Stimulated activated CD8-positive, alpha-beta memory T cell treated with anti-CD3 and anti-CD28 coated beads, Interleukin-15, amount 100 ng/mL, for 4 hours (primary cell): Measurements from ENCODE around the gene ARMS2.

Source experiments
- DNase-seq, 2 donors: peaks; one replicate each; pipeline ENCODE4 v3.0.0-alpha.2; 2020; ENCODE audit warnings: low read depth in 2 of 2

Gene ARMS2

DNA sequence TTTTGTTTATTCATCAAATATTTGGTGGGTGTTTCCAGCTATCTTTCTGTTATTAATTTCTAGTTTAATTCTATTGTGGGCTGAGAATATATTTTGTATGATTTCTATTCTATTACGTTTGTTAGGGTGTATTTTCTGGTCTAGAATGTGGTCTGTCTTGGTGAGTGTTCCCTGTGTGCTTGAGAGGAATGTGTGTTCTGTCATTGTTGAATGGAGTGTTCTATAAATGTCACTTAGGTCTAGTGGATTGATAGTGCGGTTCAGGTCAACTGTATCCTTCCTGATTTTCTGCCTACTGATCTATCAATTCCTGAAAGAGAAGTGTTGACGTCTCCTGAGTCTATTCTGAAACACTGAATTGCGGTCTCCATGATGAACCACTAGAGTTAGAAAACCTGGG, 15.4 kb downstream of the ARMS2 start:
- no peak for DNase-seq

DNA sequence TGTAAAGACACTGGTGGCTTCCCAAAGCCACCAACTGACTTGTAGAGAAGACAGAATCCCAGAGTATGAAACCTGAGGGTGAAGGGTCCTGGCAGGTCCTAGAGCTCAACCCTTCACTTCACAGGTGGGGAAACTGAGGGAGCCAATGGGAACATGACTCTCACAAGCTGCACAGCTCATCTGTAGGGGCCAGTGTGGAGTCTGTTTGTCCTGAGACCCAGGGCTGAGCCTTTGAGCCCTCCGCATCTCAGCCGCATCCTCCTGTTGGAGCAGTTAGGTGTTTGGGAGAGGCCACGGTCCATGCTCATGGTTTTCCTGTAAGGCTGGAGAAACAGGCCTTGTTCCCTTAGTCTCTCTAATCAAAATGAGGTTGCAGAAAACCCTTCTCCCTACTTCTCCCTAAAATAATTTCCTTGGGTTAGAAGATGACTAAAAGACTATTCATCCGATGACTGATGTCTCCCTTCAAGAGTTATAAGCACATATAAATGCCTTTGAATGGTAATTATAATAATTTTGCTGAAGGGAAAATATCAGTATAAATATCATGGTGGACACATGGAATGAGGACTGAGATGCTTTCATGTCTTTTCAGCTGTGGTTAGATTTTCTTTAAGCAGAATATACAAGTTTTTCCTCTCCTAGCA, 17.2 kb downstream of the ARMS2 start:
- no peak for DNase-seq

DNA sequence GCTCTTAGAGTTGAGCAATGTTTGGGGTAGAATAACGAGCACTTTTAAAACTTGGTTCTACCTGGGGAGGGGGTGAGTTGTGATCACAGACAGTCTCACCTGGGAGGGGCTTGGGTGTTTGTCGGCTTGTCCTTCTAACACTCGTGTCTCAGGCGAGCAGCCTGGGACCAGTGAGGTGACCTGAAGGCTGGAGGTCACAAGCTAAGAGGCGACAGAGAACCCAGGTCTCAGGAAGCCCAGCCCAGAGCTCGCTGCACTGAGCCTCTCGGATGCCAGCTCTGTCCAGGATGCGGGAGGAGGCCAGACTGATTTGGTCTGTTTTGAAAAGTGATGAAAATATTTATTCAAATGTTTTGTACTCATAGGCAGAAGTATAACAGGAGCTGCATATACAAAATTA, 18.7 kb downstream of the ARMS2 start:
- DNase-seq: no peak

DNA sequence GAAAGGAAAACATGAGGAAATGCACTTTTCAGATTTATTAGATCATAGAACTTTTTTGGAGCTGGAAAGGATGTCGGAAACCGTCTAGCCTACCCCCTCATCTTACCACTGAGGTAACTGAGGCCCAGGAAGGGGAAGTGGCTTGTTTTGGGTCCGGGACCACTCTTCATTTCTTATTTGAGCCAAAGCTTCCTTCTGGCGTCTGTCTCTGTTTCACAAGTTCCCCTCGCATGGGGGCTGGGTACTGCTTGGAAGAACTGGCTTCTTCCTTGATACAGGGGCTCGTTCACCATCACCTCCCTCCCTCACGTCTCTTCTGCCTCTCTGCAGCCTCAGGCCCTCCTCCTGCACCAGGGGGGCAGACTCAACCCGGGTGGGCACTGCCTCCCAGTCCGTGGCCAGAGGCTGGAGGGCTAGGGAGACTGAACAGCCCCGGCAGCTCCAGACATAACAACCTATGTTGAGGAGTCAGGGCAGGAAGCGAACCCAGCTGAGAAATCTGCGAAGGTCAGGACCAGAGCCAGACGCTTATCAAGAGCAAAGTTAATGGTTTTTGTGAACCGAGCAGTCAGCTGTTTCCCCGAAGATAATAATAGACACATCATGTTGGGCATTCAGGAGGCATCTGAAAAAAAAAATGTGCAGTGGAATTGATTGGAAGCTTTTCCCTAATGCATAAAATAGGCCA, 19.8 kb downstream of the ARMS2 start:
- no peak for DNase-seq

DNA sequence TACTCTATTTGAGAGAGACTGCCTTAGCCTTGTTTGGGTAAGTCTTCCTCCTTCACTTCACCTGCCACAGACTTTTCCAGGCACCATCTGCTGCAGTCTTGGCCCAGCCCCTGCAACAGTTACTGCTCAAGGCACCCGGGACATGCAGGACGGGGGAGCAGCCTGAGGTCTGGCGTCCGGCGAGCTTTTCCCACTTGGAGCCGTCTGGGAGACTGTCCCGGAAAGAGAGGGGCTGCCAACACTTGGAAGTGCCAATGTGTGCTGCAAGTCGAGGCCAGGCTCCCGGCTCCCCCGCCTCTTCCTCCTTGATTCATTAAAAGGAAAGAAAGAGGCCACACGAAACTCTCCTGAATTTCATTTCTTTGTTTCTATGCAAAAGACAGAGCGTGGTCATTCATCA, 20.6 kb downstream of the ARMS2 start:
- no peak for DNase-seq

DNA sequence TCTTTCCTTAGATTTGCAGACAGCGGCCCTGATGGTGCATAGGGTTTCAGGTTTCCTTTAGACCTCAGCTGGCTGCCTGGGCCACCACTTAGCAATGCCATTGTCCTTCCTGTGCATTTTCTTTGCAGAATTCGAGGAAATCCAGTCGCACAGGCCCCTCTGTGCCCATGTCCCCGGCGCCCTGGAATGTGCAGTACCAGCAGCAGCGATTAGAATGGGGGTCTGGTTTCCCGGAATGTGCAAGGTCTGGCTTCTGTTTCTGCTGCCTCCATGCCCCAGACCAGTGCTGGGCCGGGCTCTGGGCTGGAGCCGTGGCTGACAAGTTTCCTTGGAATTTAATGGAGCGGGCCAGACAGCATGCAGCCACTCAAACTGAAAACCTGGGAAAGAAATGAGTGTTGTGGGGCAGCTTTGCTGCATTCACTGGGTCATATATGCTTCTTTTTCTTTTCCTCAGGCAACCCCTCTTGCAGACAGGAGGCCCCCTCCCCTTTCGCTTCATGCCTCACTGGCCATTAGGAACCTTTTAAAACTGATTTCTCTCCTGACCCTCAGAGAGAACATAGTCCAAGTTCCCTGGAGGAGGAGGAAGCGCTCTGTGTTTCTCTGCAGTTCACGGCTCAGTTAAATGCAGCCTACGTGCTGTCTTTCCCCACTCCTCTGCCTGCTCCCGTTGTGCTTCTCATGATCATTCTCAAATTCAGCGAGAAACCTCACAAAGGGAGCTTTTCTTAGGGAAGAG, 21.3 kb downstream of the ARMS2 start:
- no peak for DNase-seq

DNA sequence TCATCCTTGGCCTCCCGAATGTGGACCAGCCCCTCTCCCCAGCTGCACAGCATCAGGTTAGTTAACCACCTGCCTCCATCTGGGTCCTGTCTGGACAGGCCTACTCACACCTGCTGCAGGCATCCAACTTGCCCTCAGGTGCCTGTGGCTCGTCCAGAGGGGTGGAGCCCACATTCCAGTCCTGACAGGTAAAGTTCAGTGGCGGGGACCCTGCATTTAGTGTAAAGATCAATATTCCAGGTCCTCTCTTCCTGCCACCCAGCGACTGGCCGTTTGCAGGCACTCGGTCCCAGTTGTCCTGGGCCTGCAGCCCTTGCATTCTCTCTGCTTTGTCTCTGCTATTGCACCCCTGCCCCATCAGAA, 21.9 kb downstream of the ARMS2 start:
- DNase-seq: no peak

DNA sequence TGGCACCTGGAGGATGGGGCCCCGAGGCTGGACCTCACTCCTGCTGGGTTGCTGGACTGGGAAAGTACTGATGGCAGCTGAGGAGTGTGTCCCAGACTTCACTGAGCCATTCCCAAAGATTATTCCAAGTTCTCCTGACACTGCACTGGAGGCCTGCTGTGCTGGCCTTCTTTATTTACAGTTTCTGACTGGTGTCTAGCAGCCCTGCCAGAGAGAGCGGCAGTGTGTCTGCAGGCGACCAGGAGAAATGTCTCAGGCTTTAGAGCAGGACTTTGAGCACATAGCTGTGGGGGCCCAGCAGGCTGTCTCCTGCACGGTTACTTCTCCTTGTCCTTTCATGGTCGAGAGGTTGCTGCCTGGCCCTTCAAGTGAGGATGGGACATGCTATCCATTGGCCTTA, 23.0 kb downstream of the ARMS2 start:
- DNase-seq: no peak

DNA sequence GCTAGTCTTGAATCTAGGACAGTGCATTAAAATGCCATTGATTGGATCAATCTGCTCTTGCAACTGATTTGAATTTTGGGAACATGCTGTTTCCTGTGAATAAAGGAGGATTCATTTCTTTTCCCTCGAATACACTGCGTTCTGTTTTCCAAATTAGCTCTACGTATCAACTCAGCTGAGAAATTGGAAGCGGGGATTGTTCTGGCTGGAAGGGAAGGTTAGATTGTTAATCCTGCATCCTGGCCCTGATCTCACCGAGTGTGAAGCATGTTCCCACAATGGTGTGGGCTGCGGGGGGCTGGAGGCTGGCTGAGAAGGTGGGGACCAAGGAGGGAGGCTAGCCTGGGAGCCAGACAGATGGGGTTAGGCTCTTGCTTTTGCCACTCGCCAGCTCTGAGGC, 24.5 kb downstream of the ARMS2 start:
- DNase-seq: no peak

DNA sequence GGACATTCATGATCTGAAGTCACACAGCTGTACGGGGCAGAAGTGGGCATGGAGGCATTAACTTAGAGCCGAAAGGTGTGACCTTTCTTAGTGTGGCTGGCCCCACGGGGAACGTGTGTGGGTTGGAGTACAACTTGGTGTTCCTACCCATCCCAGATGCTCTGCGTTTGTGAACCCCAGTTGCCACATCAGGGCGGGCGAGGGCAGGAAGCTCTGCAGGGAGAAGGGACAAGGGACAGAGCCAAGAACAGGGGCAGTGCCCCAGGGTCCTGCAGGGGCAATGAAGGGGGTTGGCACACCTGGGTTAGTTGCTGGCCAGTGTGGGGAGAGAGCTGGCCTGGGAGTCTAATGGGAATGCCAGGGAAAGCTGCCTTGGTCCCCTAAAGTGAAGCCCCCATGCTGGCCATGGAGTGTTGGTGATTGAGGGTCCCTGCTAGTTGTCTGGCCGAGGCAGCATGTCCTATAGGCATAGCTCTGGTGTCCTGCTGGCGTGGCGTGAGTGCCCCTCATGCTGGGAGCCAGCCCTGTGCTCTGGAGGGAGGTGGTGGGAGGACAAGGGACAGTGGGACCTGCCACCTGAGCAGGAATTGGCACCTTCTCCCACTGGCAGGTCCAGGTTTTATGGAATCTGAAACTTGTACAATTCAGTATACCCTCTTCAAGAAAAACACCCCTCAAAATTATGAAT, 25.8 kb downstream of the ARMS2 start:
- DNase-seq: no peak

DNA sequence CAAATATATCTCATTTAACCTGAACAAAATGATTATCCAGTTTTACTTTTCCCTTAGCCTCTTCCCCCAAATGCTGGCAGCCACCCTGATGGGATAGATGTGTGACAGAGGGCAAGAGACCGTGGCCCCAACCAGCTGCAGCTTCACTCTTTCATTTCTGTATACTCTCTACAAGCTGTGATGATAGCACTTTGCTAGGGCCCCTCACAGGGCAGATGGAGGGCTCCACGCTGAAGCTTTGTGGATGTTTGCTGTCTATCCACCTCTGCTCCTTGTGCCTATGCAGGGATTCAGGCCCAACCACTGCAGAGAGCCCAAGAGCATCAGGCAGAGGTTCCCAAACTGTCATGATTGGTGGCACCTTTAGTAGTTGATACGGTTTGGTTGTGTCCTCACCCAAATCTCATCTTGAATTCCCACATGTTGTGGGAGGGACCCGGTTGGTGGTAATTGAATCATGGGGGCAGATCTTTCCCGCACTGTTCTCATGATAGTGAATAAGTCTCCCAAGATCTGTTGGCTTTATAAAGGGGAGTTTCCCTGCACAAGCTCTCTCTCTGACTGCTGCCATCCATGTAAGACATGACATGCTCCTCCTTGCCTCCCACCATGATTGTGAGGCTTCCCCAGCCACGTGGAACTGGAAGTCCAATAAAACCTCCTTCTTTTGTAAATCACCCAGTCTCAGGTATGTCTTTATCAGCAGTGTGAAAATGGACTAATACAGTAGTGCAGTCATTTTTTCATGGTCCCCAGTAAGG, 27.0 kb downstream of the ARMS2 start:
- no peak for DNase-seq

DNA sequence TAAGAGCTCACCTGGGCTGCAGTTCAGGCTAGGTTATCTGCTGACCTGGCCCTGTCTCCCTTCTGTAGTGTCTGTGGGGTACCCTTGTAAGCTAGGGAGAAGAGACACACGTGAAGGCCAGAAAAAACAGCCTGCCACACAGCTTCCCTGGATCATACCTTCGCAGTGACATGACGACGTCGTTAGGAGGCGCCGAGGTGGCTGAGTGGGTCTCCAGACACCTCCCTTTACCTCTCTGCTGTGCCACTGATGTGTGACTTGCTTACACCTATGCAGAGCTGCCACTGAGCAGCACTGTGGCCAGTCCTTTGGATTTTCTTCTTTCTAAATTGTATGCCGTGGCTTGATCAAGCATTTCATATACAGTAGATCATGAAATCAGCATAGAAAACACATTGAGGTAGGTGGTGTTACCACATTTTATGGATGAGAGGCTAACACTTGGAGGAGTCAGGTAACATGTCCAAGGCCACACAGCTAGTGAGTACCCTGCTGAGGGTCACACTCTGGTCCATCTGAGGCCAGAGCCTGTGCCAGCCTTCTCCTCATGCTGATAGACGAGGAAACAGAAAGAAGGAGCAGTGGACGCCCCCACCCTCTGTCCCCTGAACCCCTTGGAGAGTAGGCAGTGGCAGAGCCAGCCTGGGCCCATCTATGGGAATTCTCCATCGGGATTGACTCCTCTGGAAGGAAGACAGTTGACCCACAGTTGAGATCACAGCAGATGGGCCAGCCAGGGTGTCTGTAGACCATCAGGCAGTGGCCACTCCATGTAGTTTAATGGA, 30.0 kb downstream of the ARMS2 start:
- no peak for DNase-seq

DNA sequence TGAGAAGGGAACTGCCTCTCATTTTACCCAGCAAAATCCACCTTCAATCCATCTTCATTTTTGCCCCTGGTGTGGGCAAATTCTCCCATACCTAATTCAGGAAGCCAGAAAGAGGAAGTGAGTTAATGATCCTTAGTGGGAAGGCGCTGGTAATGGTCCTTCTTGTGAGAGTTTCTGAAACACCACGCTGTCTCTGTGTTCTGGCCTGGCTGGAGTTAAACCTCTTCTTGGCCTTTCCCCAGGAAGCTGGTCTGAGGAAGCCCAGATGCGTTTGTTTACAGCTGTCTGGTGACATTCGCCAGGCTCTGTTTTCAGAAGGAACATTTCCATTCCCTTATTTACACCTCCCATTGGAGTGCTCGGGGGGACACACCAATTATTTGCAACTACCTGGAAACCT, 31.2 kb downstream of the ARMS2 start:
- DNase-seq: no peak

DNA sequence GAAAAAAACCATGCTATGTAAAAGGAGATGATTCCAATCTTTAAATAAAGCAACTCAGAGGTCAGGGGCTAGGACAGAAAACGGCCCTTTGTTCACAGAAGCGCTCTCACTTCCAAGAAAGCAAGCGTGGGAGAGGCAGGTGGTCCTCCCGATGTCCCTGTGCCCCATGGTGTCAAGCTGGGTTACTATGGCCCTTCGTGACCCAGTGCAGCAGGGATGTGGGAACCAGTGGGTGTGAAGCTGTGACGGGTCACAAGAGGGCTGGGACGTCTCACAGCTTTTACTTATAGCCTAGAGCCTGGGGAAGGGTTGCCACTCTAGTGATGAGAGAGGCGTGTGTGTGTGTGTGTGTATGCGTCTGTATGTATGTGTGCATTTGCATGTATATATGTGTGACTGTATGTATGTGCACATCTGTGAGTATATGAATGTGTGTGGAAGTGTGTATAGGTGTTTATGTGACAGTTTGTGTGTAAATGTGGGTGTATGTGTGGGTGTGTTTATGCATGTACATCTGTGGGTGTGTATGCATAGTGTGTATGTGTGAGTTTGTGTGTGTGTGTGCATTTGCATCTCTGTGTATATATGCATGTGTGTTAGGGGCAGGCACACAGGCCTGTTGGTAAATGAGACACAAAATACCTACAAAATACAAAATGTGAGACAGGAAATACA, 32.1 kb downstream of the ARMS2 start:
- DNase-seq: no peak

DNA sequence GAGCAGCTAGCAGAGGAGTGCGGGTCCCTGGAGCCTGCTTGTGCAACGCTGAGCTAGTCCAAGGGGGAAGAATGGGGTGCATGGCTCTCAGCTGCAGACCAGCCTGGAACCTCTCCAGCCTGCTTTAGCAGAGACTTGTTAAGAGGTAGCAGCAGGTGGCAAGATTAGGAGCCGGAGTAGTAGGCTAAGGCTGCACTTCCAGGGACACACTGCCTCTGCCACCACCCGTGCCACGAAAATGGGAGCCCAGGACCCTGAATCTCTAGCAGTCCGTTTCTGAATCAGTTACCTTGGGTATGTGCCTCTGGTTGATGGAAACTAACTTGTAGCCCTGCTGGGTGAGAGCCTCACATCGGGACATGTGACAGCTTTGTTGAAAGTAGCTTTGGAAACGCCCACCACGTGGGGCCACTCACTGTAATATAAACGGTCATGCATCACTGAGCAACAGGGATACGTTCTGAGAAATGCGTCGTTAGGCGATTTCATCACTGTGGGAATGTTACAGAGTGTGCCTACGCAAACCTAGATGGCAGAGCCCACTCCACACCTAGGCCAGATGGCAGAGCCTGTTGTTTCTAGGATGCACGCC, 32.8 kb downstream of the ARMS2 start:
- DNase-seq: no peak

DNA sequence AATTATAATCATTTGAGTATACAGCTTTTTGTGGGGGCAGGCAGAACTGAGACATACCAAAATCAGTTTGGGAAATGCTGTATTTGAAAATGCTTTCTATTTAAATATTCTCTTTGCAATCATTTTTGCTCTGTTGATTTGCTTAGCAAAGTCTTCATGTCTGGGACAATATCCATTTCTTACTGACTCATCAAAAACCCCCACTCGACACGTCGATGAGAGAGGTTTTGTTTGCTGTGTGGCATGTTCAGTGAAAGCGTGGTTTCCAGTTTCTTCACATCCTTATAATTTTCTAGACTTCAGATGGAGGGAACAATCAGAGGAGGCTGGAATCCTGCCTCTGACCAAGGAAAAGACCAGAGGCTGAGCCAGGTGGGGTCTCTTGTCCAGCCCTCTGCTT, 35.8 kb downstream of the ARMS2 start:
- no peak for DNase-seq

DNA sequence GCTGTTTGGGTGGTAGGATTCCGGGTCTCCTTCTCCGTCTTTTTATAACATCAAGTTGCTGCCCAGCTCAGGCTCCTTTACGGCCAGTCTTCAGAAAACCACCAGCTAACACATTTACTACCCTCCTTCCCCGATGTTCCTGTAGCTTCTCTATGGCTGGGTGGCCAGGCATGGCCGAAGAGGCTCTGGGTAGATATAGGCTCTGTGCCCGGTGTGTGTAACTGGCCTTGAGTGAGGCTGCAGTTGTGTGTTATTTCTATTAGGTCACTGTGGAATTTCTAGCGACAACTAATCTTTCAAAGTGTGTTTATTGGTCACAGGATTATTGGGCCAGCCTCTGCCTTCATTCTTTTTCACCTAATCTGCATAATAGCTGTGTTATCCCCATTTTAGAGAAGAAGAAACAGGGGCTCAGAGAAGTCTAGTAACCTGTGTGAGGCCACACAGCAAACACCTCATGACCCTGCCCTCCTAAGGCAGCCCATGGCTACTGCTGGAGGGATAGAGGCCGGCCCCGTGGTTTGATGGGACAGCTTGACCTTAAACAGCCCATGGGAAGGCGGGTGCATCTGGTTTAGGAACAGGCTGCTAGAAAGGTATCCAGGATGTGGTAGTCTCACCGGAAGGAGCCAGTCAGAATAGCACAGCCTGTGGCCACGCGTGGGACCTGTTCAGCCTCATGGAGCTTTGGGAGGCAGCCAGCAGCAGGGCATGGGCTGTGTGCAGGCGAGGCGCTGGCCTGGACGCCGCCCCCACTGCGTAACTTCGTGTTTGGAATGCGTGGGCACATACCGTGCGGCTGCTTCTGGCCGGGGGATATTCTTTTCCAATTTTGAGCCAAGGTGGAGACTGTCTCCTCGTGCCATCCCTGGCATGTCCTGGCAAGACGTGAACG, 36.6 kb downstream of the ARMS2 start:
- no peak for DNase-seq

DNA sequence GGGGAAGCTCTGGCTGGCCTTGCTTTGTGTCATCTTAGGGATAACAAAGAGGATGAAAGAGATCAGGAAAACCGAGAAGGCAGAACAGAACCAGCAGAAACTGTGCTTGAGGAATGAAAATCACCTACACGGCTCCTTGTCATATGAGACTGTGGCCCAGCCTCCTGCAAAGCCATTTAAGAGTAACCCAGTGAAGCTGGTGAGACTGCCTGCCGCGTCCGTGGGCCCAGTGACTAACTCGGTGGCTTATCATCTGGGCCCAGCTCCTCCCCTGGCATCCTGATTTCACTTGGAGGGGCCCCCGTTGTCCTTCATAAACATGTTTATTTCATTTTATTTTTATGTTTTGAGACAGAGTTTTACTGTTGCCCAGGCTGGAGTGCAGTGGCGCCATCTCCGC, 37.6 kb downstream of the ARMS2 start:
- no peak for DNase-seq

DNA sequence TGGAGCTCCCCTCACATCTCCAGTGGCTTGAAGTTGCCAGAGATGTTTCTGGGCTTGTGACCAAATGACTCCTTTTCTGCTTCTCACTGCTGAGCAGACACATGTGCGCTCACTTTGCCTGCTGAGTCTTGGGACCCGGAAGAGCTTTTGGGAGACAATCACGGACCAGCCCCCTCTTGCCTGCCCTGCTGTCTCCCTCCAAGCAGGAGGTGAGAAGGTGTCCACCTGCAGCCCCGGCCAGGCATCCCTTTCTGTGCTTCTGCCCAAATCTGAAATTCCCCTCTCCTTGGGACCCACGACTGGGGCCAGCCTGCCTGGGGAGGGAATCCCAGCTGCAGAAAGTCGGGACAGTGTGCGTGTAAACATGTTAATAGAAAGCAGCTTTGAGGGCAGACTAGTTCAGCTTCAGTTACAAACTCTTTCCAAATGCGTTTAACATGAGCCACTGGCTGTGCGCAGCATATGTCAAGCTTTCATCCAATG, 38.6 kb downstream of the ARMS2 start:
- no peak for DNase-seq
